OCI-LY1 (cell line): Measurements from ENCODE around the gene SLC8A1.

ENCODE experiments used
- EZH2 ChIP-seq: fragments of 200-600 bp; sonication (generic), shearing (Covaris generic); IDR thresholded peaks from 2 replicates; pipeline ENCODE4 v1.8.0; 2017; ENCODE audit warnings: borderline replicate concordance, mixed run types, mild to moderate bottlenecking, antibody characterized with exemption, low read length, moderate library complexity, mixed read lengths
- TF ChIP-seq, protein P1 (sequence below): fragments of 200-600 bp; sonication (generic), shearing (Covaris generic); IDR thresholded peaks from 2 replicates; pipeline ENCODE4 v1.5.1; 2017; ENCODE audit warnings: mild to moderate bottlenecking, antibody characterized with exemption, low read length, moderate library complexity, mixed read lengths

DNA sequence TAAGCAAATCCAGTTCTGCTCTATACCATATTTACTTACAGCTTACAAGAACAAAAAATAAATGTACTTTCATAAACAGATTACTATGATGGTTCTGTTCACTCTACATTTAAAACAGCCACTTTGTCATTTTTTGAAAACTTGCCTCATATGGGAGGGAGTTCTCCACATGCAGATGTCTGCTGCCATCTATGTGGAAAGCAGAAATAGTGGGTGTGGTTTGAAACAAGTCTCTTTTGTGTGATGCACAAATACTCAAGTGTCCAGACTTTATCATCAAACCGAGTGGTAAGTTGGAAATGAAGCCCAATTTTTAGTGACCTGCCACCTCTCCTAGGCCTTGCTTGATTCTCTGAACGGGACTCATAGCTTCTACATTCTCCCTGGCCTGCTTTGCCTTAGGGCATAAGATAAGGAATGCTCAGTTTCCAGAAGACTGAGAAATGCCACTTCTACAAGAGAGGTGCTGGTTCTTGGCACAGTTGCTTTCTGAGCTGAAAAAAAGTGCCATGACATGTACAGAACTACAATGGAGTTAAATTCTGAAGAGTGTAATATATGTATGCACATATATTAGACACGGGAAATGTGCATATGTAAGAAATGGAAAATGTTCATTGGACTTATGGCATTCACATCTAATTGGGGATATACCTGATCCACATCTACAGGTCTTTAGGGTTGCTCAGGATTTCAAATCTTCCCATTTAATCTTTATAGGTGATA, 221.0 kb downstream of the SLC8A1 start:
- TF ChIP-seq, protein P1, sequence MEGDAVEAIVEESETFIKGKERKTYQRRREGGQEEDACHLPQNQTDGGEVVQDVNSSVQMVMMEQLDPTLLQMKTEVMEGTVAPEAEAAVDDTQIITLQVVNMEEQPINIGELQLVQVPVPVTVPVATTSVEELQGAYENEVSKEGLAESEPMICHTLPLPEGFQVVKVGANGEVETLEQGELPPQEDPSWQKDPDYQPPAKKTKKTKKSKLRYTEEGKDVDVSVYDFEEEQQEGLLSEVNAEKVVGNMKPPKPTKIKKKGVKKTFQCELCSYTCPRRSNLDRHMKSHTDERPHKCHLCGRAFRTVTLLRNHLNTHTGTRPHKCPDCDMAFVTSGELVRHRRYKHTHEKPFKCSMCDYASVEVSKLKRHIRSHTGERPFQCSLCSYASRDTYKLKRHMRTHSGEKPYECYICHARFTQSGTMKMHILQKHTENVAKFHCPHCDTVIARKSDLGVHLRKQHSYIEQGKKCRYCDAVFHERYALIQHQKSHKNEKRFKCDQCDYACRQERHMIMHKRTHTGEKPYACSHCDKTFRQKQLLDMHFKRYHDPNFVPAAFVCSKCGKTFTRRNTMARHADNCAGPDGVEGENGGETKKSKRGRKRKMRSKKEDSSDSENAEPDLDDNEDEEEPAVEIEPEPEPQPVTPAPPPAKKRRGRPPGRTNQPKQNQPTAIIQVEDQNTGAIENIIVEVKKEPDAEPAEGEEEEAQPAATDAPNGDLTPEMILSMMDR, result no peak
- TF ChIP-seq EZH2, result no peak
